Adrenal gland (tissue), 12 donors: Measurements from ENCODE around the gene FURIN. TPM values are rescaled to one million over a fixed set of nuclear protein-coding genes. Genes with fewer than 3 reads are reported as not detected.

ENCODE experiments used
- DNase-seq, 7 donors: peaks; one replicate each; pipeline ENCODE4 v3.0.0-alpha.2; 2019 to 2020
- H3K27ac ChIP-seq, 5 donors: fragments of 200-600 bp; sonication (generic) in 4 of 5; 1 replicate in 3 of 5; 2 replicates in 2 of 5; pipeline versions ENCODE4 v1.5.1 to v1.8.0; 2016 to 2020; ENCODE audit warnings: mild to moderate bottlenecking in 1 of 5
- H3K27me3 ChIP-seq: fragments of 200-600 bp; 2 replicates; pipeline ENCODE4 v1.8.0; 2021
- H3K36me3 ChIP-seq, 2 donors: fragments of 200-600 bp; replicated peaks in 1 of 2; 1 replicate in 1 of 2; 2 replicates in 1 of 2; pipeline versions ENCODE4 v1.5.1 to v1.8.0; 2018 to 2022
- H3K4me1 ChIP-seq, 2 donors: fragments of 200-600 bp; replicated peaks in 1 of 2; 1 replicate in 1 of 2; 2 replicates in 1 of 2; pipeline versions ENCODE4 v1.5.1 to v1.8.0; 2018 to 2021
- H3K4me3 ChIP-seq, 4 donors: fragments of 200-600 bp; sonication (generic) in 3 of 4; one replicate each; pipeline ENCODE4 v1.5.1; 2016 to 2018
- H3K9me3 ChIP-seq, 3 donors: fragments of 200-600 bp; sonication (generic) in 1 of 3; replicated peaks in 1 of 3; 1 replicate in 2 of 3; 2 replicates in 1 of 3; pipeline versions ENCODE4 v1.5.1 to v1.8.0; 2016 to 2021
- CTCF ChIP-seq, 6 experiments: fragments of 450-650 bp in 4 of 6; fragments of 200-600 bp in 2 of 6; sonication (generic) in 1 of 6; IDR thresholded peaks; 1 replicate in 5 of 6; 2 replicates in 1 of 6; pipeline versions ENCODE4 v1.5.1 to v1.8.0; 2016 to 2021; ENCODE audit warnings: antibody characterized with exemption in 6 of 6, mild to moderate bottlenecking in 2 of 6, moderate library complexity in 1 of 6
- POLR2A ChIP-seq, 2 donors: fragments of 450-650 bp; IDR thresholded peaks; one replicate each; pipeline ENCODE4 v1.6.1; 2017; ENCODE audit warnings: antibody characterized with exemption in 2 of 2, mild to moderate bottlenecking in 2 of 2, moderate library complexity in 1 of 2
- WGBS, 4 donors: extraction: QIAGEN DNeasy Blood & Tissue Kit in 2 of 4; methylation state at CpG; one replicate each; pipeline versions ENCODE4 v1.1.5 to v1.1.7; 2013 to 2017; 5-methylcytosine and 5-hydroxymethylcytosine counted together
- intact Hi-C, 2 donors: fragments of 100-400 bp; cut with DNase I; formaldehyde crosslinking; loops; one replicate each; pipeline versions ENCODE4 v1.14.1 to v1.15.0; 2022 to 2023
- polyA plus RNA-seq, 3 donors: library from polyadenylated mRNA; stranded (reverse); fragments of 200-250 nt in 2 of 3; fragments of 350-450 nt in 1 of 3; fragmentation: Illumina TruSeq in 1 of 3; extraction: RNeasy Lipid Tissue Mini Kit (QIAGEN cat#74804) in 1 of 3; gene quantifications; one replicate each; pipeline ENCODE4 v1.2.3, GENCODE V29; 2013 to 2014
- small RNA-seq, 2 donors: library from RNA; depleted of rRNA; stranded (forward); fragments of <200 nt; gene quantifications; one replicate each; pipeline ENCODE3, GENCODE V24; 2016
- total RNA-seq, 9 donors: library from RNA; depleted of rRNA in 4 of 9; stranded (reverse); fragments of >200 nt in 4 of 9; fragments of 120-200 nt in 1 of 9; fragmentation: NEBNext Ultra II Directional in 1 of 9; extraction: Animal tissue kit (Norgen Biotek cat#: 25700) in 1 of 9; gene quantifications; one replicate each; pipeline versions ENCODE4 v1.1.0 to v1.2.4, GENCODE V29; 2013 to 2023
- donor health status: healthy with polysubstance abuse.
- donor health status: Bipolar disorder and iron deficiency.
- donor health status: DM: yes; HTN: yes; CAD: no.
- donor health status: DM: no; HTN: no; CAD: no.
- donor health status: DM: no; HTN: no; CAD: no.
- donor health status: DM: yes; HTN: yes; CAD: no.

FURIN gene
- total and polyA plus RNA-seq, 12 donors, result 11.5 to 119 (median 45.2) TPM

- Histone ChIP-seq H3K27ac (peak overlapping the region in 3 of 5 donors; percentile 89 to 95 (median 94)), H3K4me1 (peaks cover 34 to 59% of the 10 kb centered on the region in 2 donors), H3K9me3 (no peaks in the 10 kb centered on the region), H3K4me3 (peak overlapping the region in 2 of 4 donors; percentile 58 to 70), H3K36me3 (no peaks in the 10 kb centered on the region), H3K27me3 (no peaks in the 10 kb centered on the region)
- intact Hi-C loops, result no loop called here
- WGBS, 4 donors, result 18 to 92% (median 21%) methylated on average over 1 to 5 of the region's 5 CpGs
- TF ChIP-seq CTCF (IDR thresholded peaks at IDR 0.05) (peak in 2 of 6 experiments; percentile 6 to 13), POLR2A (IDR thresholded peaks at IDR 0.05) (no peak)
- DNase-seq, result no peak
These were observed 64.2 kb downstream of the FURIN start for GRCh38 chr15:90932660-90932991.

Small RNAs within 50 kb of the gene (small RNA-seq; reads per million reads assigned to genes)
- gene RN7SL363P, result 0 reads per million in 2 donors

Other genes starting within 250 kb of the FURIN start
- 1 to 10 TPM in 7 of 9 donors, under 1 TPM in 2; 0.24 to 6.8 (median 1.3) TPM for gene BLM, start 151.2 kb upstream of the FURIN start, total RNA-seq
- 1 to 10 TPM; 1.1 to 2.2 (median 1.4) TPM for gene BLM, start 151.2 kb upstream of the FURIN start, polyA plus RNA-seq
- 10 to 100 TPM; 12.8 to 82.3 (median 26.8) TPM for gene FES, start 15.9 kb downstream of the FURIN start, total RNA-seq
- gene FES, start 15.9 kb downstream of the FURIN start, polyA plus RNA-seq, result 10 to 100 TPM in 2 of 3 donors, 1 to 10 TPM in 1; 2.3 to 32.9 (median 19.5) TPM
- 10 to 100 TPM; 13.3 to 94.6 (median 65.5) TPM for gene MAN2A2, start 34.7 kb downstream of the FURIN start, total RNA-seq
- gene MAN2A2, start 34.7 kb downstream of the FURIN start, polyA plus RNA-seq, result 10 to 100 TPM; 26.5 to 83.3 (median 46.2) TPM
- 10 to 100 TPM; 14.6 to 40.2 (median 25.0) TPM for gene HDDC3, start 64.0 kb downstream of the FURIN start, total RNA-seq
- 10 to 100 TPM; 19.9 to 31.5 (median 30.4) TPM for gene HDDC3, start 64.0 kb downstream of the FURIN start, polyA plus RNA-seq
- gene UNC45A, start 66.7 kb downstream of the FURIN start, total RNA-seq, result 100 to 1,000 TPM in 1 of 9 donors, 10 to 100 TPM in 8; 32.2 to 114 (median 58.3) TPM
- 10 to 100 TPM; 28.1 to 82.1 (median 71.1) TPM for gene UNC45A, start 66.7 kb downstream of the FURIN start, polyA plus RNA-seq
- gene RCCD1, start 86.3 kb downstream of the FURIN start, total RNA-seq, result 10 to 100 TPM in 8 of 9 donors, 1 to 10 TPM in 1; 8.1 to 38.7 (median 19.1) TPM
- 10 to 100 TPM in 2 of 3 donors, 1 to 10 TPM in 1; 7.7 to 17.4 (median 13.5) TPM for gene RCCD1, start 86.3 kb downstream of the FURIN start, polyA plus RNA-seq
- gene PRC1, start 125.9 kb downstream of the FURIN start, total RNA-seq, result 10 to 100 TPM in 3 of 9 donors, 1 to 10 TPM in 6; 5.4 to 63.8 (median 6.7) TPM
- gene PRC1, start 125.9 kb downstream of the FURIN start, polyA plus RNA-seq, result 1 to 10 TPM; 4.7 to 9.0 (median 6.1) TPM
- gene VPS33B, start 154.0 kb downstream of the FURIN start, total RNA-seq, result 10 to 100 TPM in 7 of 9 donors, 1 to 10 TPM in 2; 9.1 to 21.5 (median 14.5) TPM
- 10 to 100 TPM; 16.1 to 23.8 (median 19.3) TPM for gene VPS33B, start 154.0 kb downstream of the FURIN start, polyA plus RNA-seq
- 1 to 10 TPM; 1.8 to 7.5 (median 4.7) TPM for gene SV2B, start 231.7 kb downstream of the FURIN start, total RNA-seq
- 1 to 10 TPM in 1 of 3 donors, under 1 TPM in 2; 0.16 to 3.3 (median 0.94) TPM for gene SV2B, start 231.7 kb downstream of the FURIN start, polyA plus RNA-seq